ENCODE measurements around the gene PLXNA2.

Gene PLXNA2

DNA sequence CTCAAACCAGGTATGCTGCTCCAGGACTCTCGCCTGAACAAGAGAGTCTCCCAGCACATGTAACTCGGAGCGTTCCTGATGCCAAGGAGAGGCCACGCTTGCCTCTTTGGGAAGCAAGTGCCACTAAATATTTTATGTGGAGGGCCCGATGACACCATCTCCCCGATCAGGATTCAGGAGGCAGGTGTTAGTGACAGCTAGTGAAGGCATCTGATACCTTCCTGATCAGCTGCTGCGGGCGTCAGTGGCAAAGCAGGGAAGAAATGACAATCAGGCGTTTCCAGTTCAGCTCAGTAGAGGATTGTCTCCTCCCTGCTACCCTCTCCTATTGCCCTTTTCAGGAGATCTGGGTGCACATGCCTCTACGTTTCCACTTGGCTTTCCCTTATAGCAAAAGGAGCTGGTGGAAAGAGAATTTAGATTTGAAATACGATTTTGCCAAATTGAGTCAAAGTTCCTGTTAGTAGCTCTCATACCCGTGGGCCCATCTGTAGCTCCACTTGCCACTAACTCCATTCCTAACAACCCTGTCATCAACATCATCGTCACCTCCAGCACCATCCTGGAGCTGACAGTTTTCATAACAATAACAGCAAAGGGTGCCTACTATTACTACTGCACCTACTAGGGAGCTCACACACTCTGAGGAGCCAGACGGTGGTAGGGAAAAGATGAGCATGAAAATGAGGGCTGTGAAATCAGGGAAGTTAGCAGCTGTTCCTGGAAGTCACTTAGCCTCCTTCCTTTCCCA lies 21.6 kb downstream of the PLXNA2 start:
- no peak for DNase-seq

DNA sequence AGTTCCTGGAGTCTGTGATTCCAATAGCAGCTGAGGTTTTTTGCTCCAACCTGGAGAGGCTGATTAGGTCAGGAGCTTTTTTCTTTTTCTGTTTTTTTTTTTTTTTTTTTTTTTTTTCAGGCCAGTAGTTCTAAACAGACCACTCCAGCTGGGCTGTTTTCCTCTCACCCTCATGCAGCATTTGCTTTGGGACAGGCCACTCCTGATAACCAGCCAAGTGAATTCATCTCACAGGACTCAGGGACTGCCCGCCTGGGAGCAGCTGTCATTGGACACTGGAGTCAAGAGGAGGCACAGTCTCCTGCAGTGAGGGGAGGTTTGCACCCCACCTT lies 22.9 kb downstream of the PLXNA2 start:
- no peak for DNase-seq

- no peak for DNase-seq
Observed at GRCh38 chr1:208219659-208220282, 24.4 kb downstream of the PLXNA2 start.

DNA sequence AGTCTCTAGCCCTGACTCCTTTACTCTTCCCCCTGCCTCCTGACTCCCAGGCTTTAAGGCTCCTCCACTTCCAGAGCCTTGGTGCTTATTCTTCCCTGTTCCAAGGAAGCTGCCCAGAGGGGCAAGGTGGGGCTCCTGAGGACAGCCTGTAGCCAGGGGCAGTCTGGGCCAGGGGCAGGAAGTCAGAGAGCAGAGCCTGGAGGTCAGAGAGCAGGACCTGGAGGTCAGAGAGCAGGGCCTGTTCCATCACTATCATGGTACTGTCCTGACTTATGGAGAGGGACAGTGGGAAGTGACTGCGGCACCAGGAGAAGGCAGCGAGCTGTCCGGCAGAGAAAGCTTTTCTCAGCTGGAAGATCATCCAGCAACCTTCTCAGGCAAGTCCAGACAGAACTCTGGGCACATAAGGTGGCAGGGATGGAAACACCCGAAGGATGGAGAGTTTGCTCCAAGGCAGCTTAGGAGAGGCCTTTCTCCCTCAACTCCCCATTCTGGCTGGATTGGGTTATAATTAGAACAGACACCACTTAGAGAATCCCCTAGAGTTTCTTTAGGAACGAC lies 25.0 kb downstream of the PLXNA2 start:
- no peak for DNase-seq

- no peak for DNase-seq
Observed at GRCh38 chr1:208218237-208219097, 25.7 kb downstream of the PLXNA2 start.

GRCh38 chr1:208217781-208218180 lies 26.4 kb downstream of the PLXNA2 start:
- no peak for DNase-seq

DNA sequence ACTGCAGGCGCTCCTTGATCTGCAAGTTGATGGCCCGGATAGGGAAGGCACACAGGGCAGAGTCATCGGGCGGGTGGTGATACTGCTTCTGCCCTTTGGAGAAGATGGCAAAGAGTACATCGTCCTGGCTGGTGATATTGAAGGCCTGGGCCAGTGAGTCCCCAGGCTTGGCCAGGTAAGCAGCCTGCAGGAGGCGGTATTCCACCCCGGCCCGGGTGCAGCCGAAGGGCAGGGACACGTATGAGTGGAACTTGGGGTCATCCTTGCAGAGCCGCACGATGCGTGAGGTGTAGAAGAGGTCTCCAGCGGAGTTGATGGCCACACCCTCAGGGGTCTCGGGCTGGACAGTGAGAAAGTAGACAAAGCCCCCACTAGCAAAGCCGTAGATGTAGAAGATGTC lies 27.4 kb downstream of the PLXNA2 start:
- no peak for DNase-seq

GRCh38 chr1:208216062-208216461 lies 28.1 kb downstream of the PLXNA2 start:
- no peak for DNase-seq

DNA sequence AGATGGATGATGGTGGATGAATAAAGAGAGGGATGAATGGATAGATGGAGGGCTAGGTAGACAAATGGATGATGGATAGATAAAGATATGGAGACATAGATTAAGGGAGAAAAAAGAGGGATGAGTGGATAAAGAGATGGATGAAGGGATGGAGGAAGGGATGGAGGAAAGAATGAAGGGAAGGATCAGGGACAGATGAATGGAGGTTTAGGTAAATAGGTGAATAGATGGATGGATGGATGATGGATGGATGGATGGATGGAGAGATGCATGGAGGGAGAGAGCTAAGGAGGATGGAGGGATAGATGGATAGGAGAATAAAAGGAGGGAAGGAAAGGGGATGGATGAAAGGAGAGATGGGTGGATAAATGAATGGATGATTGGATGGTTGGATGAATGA lies 28.8 kb downstream of the PLXNA2 start:
- DNase-seq, result no peak

DNA sequence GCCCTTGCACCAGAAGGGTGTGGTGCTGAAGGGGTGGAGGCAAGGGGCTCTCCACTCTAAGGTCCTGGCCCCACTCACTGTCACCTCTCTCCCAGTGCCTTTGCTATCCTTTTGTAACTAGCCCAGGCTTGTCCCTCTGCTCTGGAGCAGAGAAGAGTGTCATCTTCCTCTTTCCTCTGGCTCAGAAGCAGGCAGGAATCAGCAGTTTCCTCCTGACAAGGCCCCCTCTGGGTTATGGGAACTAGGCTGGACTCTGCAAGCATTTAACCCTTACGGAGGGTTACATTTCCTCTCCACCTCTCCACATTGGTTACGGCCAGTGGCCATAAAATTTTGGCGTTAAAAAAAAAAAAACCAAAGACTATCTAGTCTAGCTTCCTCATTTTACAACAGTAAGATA lies 30.4 kb downstream of the PLXNA2 start:
- no peak for DNase-seq

GRCh38 chr1:208212893-208213292 lies 31.3 kb downstream of the PLXNA2 start:
- no peak for DNase-seq

DNA sequence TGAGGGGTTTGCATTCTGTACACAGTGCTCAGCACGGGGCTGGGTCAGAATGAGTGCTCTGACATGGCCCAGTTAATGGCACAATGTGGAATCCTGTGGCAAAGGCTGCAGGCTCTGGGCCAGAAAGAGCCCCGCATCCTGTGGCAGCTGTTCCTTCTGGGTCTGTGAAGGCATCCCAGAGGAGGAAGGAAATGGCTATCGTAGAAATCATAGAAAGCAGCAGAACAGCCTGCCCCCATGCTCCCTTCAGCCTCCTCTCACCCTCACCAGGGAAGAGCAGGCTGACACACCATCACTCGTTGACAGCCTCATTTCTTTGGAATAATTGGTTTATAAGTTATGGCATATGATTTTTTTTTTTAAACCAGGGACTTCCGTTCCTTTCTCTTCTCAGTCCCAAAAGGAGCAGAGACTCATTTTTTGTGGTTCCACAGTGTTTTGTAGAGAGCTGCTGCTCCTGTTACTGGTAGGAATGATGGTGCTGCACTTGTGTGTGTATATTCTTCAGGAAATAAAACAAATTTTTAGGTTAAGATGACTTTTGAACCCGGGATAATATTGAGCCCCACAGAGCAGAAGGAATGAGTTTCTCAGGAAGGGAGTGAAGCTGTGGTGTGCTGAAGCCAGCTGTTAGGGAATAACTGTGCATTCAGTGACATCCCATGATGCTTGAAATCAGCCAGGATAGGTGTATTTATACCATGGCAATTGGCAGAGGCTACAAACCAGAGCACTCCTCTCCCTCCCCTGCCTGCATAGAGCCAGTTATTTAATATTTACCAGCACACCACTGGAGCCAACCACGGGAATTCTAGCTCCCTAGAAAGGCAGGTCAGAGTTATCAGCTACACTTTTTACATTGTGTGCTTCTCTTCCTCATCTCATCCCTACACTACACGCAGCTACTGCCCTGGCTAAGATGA lies 32.0 kb downstream of the PLXNA2 start:
- no peak for DNase-seq

GRCh38 chr1:208209896-208210589 lies 34.1 kb downstream of the PLXNA2 start:
- DNase-seq, result no peak

GRCh38 chr1:208209286-208209685 lies 34.9 kb downstream of the PLXNA2 start:
- no peak for DNase-seq

DNA sequence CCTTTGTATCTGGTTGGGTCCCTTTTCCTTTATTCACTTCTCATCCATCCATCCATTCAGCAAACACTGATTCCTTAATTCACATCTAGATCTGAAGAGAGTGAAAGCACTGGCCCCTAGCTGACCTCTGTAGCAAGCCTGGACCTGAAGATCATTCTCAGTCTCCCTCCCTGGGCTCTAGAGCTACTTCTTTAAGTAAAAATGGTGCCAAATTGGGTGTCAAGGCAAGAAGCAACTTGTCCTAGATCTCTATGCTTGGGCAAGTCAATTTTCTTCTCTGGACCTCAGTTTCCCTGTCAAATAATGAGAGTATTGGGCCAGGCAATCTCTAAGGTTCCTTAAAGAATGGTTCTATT lies 36.1 kb downstream of the PLXNA2 start:
- DNase-seq, result no peak

GRCh38 chr1:208207388-208208131 lies 36.6 kb downstream of the PLXNA2 start:
- DNase-seq, result no peak

- no peak for DNase-seq
Observed at GRCh38 chr1:208206092-208206698, 38.0 kb downstream of the PLXNA2 start.

DNA sequence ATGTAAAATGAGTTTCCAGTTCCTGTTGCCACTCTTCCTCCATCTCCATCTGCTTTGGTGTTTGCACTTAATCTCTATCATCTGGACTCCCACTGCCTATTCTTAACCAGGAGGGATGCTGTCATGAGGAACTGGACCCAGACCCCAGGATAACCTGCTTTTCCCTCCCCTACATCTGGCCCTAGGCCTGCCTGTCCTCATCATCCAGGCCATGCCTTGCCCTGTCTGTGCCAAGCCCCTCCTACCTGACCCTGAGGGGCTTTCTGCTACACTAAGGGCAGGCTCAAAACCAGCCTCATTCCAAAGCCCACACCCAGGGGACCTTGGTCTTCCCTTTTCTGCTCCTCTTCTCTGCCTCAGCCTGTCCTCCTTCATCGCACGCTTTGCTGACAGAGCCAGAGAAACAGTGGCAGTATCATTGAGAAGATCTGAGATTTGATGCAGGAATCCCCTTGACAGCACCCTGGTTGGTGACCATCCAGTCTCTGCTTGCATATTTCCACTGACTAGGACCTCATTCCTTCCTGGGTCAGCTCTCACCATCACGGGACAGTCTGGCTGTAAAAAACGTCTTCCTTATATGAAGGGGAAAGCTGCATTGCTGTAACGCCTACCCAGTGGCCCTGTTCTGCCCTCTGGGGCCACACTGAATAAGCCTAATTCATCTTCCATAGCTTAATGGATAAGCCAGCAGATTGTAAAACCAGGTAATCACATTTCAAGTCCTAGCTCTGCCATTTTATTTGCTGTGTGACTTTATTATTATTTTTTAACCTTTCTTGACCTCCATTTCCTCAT lies 38.8 kb downstream of the PLXNA2 start:
- no peak for DNase-seq

- no peak for DNase-seq
Observed at GRCh38 chr1:208204779-208205178, 39.4 kb downstream of the PLXNA2 start.
